GM23338 (cell line): Measurements from ENCODE around the gene HSPA1B.

Experiments used
- CREB1 ChIP-seq: fragments of 250-450 bp; sonication (Bioruptor Pico); IDR thresholded peaks from 2 replicates; pipeline ENCODE4 v1.5.0; 2020; ENCODE audit warnings: low read depth, mild to moderate bottlenecking, moderate library complexity
- CTCF ChIP-seq, 2 experiments: fragments of 200-600 bp in 1 of 2; sonication (generic) in 1 of 2; conservative IDR thresholded peaks; 2 replicates each; pipeline versions ENCODE4 v1.5.1 to v1.6.1; 2016 to 2017; ENCODE audit warnings: antibody characterized with exemption in 2 of 2, low read depth in 2 of 2, mild to moderate bottlenecking in 2 of 2, moderate library complexity in 1 of 2
- ETS1 ChIP-seq: IDR thresholded peaks from 2 replicates; pipeline ENCODE4 v1.6.1; 2016; ENCODE audit warnings: antibody characterized with exemption
- EZH2 ChIP-seq: fragments of 200-600 bp; sonication (generic); IDR thresholded peaks from one replicate; pipeline ENCODE4 v1.8.0; 2017; ENCODE audit warnings: antibody characterized with exemption, mild to moderate bottlenecking, low read depth; ENCODE audit not compliant: unreplicated experiment
- EZH2phosphoT487 ChIP-seq: fragments of 200-600 bp; sonication (generic); IDR thresholded peaks from one replicate; pipeline ENCODE4 v1.8.1; 2018; ENCODE audit warnings: antibody characterized with exemption; ENCODE audit not compliant: unreplicated experiment
- JUNB ChIP-seq: IDR thresholded peaks from one replicate; pipeline ENCODE4 v1.6.1; 2016; ENCODE audit warnings: antibody characterized with exemption; ENCODE audit not compliant: unreplicated experiment
- NANOG ChIP-seq: IDR thresholded peaks from 2 replicates; pipeline ENCODE4 v1.6.1; 2016; ENCODE audit warnings: antibody characterized with exemption, borderline replicate concordance
- POLR2AphosphoS5 ChIP-seq: IDR thresholded peaks from 2 replicates; pipeline ENCODE4 v1.6.1; 2016; ENCODE audit warnings: antibody characterized with exemption, low read depth
- REST ChIP-seq: IDR thresholded peaks from one replicate; pipeline ENCODE4 v1.6.1; 2018; ENCODE audit warnings: antibody characterized with exemption; ENCODE audit not compliant: unreplicated experiment
- ZNF462 ChIP-seq: fragments of 250-450 bp; sonication (Bioruptor Pico); IDR thresholded peaks from 2 replicates; pipeline ENCODE4 v1.5.0; 2020; ENCODE audit warnings: mild to moderate bottlenecking, moderate library complexity

- TF ChIP-seq CTCF (conservative IDR thresholded peaks at IDR 0.05; ENCODE audit: low read depth in 2 of 2): no peak
- TF ChIP-seq ZNF462 (CRISPR knock-in tag): no peak
- TF ChIP-seq REST: no peak
- no peak for TF ChIP-seq EZH2phosphoT487
- no peak for TF ChIP-seq NANOG
- TF ChIP-seq JUNB: no peak
- no peak for TF ChIP-seq EZH2
- TF ChIP-seq ETS1: peak; percentile 56; the same call in 1 of the 2 replicates
- TF ChIP-seq POLR2AphosphoS5: peak; percentile 99
- TF ChIP-seq CREB1: no peak
Observed at GRCh38 chr6:31827286-31828079, at the start of gene HSPA1B.
